Lung (tissue), 12 donors: ENCODE data around the gene BIRC5. TPM values are rescaled to one million over a fixed set of nuclear protein-coding genes. Genes with fewer than 3 reads are reported as not detected.
A peak's percentile ranks its signal among the peaks of the same experiment; 100 is the strongest.

ENCODE experiments used
- ATAC-seq: fragments of 200-7000 bp; cut with Tn5 transposase; one replicate; pipeline ENCODE4 v1.9.1; 2020; ENCODE audit warnings: moderate number of reproducible peaks; ENCODE audit not compliant: insufficient read depth, low FRiP score
- DNase-seq, 3 donors: peaks; one replicate each; pipeline ENCODE4 v3.0.0-alpha.2; 2013 to 2017
- H3K27ac ChIP-seq, 2 donors: one replicate each; pipeline ENCODE4 v1.5.1; 2013; ENCODE audit warnings: mild to moderate bottlenecking in 2 of 2, moderate library complexity in 2 of 2, control low read depth in 1 of 2, inconsistent platforms in 1 of 2, low read depth in 1 of 2, low read length in 1 of 2
- H3K27me3 ChIP-seq, 3 donors: one replicate each; pipeline ENCODE4 v1.5.1; 2013; ENCODE audit warnings: low read length in 2 of 3; ENCODE audit not compliant: control insufficient read depth in 3 of 3, insufficient read depth in 3 of 3
- H3K36me3 ChIP-seq, 4 donors: one replicate each; pipeline ENCODE4 v1.5.1; 2013; ENCODE audit warnings: low read length in 4 of 4, mild to moderate bottlenecking in 1 of 4, moderate library complexity in 1 of 4; ENCODE audit not compliant: control insufficient read depth in 4 of 4, insufficient read depth in 4 of 4
- H3K4me1 ChIP-seq, 5 donors: one replicate each; pipeline ENCODE4 v1.5.1; 2013; ENCODE audit warnings: low read length in 5 of 5, mild to moderate bottlenecking in 2 of 5, moderate library complexity in 1 of 5; ENCODE audit not compliant: control insufficient read depth in 5 of 5, insufficient read depth in 5 of 5
- H3K4me3 ChIP-seq: one replicate; pipeline ENCODE4 v1.5.1; 2013; ENCODE audit warnings: mild to moderate bottlenecking, control low read depth, moderate library complexity
- H3K9ac ChIP-seq, 2 donors: one replicate each; pipeline ENCODE4 v1.5.1; 2013; ENCODE audit warnings: low read length in 2 of 2, control low read depth in 1 of 2; ENCODE audit not compliant: insufficient read depth in 1 of 2
- H3K9me3 ChIP-seq, 4 donors: one replicate each; pipeline ENCODE4 v1.5.1; 2013; ENCODE audit warnings: low read length in 3 of 4, mild to moderate bottlenecking in 1 of 4, moderate library complexity in 1 of 4; ENCODE audit not compliant: control insufficient read depth in 4 of 4, insufficient read depth in 3 of 4
- WGBS, 2 donors: extraction: QIAGEN DNeasy Blood & Tissue Kit; methylation state at CpG; one replicate each; pipeline ENCODE4 v1.1.7; 2013; 5-methylcytosine and 5-hydroxymethylcytosine counted together
- polyA plus RNA-seq, 2 donors: library from polyadenylated mRNA; stranded (reverse); fragments of 200-250 nt; gene quantifications; one replicate each; pipeline ENCODE4 v1.2.1, GENCODE V29; 2013
- total RNA-seq, 2 donors: library from RNA; depleted of rRNA in 1 of 2; stranded (reverse); fragments of >200 nt in 1 of 2; gene quantifications; one replicate each; pipeline ENCODE4 v1.2.1, GENCODE V29; 2014 to 2021
- TF ChIP-seq, protein P1 (sequence below): IDR thresholded peaks from 2 replicates; pipeline ENCODE4 v1.5.1; 2012; ENCODE audit warnings: mild to moderate bottlenecking; ENCODE audit errors: control extremely low read depth, extremely low read depth
- donor health status: control.
- donor health status: control.
- donor health status: Bipolar disorder and iron deficiency.
- donor health status: healthy.
- donor health status: DM: yes; HTN: yes; CAD: no.

The BIRC5 gene
- total and polyA plus RNA-seq, 4 donors = 1.1 to 11.2 (median 2.4) TPM

DNA sequence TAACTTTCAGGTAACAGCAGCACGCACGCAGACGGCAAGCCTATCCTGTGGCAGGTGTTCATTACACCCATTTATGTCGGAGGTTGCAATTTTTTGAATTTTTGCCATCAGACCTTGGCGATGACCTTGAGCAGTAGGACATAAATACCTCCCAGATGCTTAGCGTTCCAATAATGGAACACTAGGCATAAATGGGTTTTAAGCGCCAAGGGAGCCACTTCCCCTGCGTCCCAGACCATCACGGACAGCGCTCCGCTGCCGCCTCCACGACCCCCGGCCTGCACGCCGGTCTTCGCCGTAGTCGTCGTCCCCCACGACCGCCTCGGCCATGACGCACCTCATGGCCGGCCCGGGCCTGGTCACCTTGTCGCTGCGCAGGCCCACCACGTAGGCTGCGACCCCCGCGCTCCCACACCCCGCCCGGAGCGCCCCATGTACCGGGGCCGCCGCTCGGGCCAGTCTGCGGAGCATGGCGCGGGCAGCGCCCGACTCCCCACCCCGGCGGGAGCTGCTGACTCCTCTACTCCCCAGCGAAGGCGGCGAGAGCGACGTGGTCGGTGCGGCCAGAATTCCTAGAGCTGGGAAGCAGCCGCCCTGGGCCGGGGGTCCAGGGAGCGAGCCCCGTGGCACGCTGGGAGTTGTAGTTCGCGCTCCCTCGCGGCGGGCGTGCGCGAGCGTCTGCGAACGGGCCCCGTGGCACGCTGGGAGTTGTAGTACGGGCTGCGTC, 40.1 kb downstream of the BIRC5 start:
- Histone ChIP-seq H3K9me3 (no peaks in the 10 kb centered on the region), H3K9ac (peak overlapping the region; percentile 53 to 55), H3K27ac (peak overlapping the region; percentile 90 to 96), H3K36me3 (no peaks in the 10 kb centered on the region), H3K27me3 (no peaks in the 10 kb centered on the region), H3K4me1 (peaks cover 0 to 46% (median 23%) of the 10 kb centered on the region in 5 donors), H3K4me3 (peak overlapping the region; percentile 82)
- 3 to 4% methylated on average over 68 to 73 of the region's 73 CpGs for WGBS, 2 donors
- DNase-seq (peak; percentile 91 to 93 (median 93)), ATAC-seq (peak; percentile 83)
- TF ChIP-seq, protein P1, sequence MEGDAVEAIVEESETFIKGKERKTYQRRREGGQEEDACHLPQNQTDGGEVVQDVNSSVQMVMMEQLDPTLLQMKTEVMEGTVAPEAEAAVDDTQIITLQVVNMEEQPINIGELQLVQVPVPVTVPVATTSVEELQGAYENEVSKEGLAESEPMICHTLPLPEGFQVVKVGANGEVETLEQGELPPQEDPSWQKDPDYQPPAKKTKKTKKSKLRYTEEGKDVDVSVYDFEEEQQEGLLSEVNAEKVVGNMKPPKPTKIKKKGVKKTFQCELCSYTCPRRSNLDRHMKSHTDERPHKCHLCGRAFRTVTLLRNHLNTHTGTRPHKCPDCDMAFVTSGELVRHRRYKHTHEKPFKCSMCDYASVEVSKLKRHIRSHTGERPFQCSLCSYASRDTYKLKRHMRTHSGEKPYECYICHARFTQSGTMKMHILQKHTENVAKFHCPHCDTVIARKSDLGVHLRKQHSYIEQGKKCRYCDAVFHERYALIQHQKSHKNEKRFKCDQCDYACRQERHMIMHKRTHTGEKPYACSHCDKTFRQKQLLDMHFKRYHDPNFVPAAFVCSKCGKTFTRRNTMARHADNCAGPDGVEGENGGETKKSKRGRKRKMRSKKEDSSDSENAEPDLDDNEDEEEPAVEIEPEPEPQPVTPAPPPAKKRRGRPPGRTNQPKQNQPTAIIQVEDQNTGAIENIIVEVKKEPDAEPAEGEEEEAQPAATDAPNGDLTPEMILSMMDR = no peak

DNA sequence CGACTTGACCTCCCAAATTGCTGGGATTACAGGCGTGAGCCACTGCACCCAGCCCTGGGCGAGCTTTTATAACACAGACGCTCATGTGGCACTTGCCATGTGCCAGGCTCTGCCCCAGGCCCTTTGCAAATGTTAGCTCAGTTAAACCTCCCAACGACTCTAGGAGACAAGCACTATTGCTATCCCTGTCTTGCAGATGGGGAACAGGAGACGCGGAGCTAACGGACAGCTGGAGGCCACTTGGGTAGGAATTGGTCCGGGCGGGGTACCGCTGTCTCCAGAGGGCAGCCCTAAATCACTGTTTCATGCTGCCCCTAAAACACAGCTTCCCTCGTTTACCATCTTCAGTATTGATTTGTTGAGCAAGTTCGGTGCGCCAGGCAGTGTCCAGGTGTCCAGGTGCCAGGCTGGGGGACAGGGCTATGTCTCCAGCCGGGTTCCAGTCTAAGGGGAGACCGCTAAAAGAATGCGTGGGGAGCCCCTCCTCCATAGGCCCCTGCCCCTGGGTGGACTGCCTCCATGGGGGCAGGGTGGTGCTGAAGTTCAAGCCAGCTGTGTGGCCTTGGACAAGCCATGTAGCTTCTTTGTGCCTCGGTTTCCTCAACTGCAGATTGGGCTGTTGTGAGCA, 41.1 kb downstream of the BIRC5 start:
- H3K27ac ChIP-seq = peak overlapping the region in 1 of 2 donors; percentile 83
- no peaks in the 10 kb centered on the region for H3K36me3 ChIP-seq
- H3K9ac ChIP-seq = no peak overlapping the region
- H3K4me3 ChIP-seq = no peak overlapping the region
- no peaks in the 10 kb centered on the region for H3K9me3 ChIP-seq
- 89 to 92% methylated on average over 18 of the region's 18 CpGs for WGBS, 2 donors
- ATAC-seq = no peak
- no peaks in the 10 kb centered on the region for H3K27me3 ChIP-seq
- H3K4me1 ChIP-seq = peaks cover 0 to 46% (median 23%) of the 10 kb centered on the region in 5 donors
- TF ChIP-seq, protein P1 = no peak
- DNase-seq = no peak

DNA sequence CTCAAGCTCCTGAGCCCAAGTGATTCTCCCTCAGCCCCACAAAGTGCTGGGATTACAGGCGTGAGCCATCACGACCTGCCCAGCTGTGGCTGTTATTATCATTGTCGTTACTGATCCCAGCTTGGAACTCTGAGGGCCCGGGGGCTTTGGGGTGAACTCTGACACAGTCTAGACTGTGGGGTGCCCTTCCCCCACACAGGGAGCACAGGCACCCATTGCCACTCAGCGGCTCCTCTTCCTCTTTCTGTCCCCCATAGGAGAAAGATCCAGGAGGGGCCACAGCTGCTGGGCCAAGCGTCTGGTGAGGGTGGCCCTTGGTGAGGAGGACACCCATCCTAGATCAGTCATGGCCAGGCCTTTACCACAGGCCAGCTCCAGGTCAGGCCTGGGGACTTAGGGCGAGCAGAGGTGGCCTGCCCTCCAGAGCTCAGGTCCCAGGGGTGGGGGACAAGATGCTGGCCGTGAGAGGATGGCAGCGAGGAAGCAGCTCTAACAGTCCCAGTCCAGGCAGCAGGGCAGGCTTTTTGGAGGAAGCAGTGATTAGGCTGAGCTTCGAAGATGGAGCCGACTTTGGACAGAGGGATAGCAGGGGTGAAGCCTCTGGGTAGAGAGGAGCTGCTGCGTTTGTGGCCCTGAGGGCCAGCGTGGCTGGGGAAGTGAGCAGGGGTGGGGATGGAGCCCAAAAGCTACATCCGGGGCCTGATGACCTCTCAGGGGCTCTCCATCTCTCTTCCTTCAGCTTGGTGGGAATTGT, 42.1 kb downstream of the BIRC5 start:
- Histone ChIP-seq H3K27ac (peak overlapping the region in 1 of 2 donors; percentile 83), H3K4me3 (no peak overlapping the region), H3K4me1 (peaks cover 0 to 39% (median 21%) of the 10 kb centered on the region in 5 donors), H3K9me3 (no peaks in the 10 kb centered on the region), H3K36me3 (no peaks in the 10 kb centered on the region), H3K27me3 (no peaks in the 10 kb centered on the region), H3K9ac (no peak overlapping the region)
- TF ChIP-seq, protein P1 = no peak
- WGBS, 2 donors = 52 to 72% methylated on average over 14 of the region's 14 CpGs
- ATAC-seq (no peak), DNase-seq (no peak)
